Measurements from ENCODE around the gene KRT79. TPM values are rescaled to one million over a fixed set of nuclear protein-coding genes. Genes with fewer than 3 reads are reported as not detected.

Gene KRT79
- total and polyA plus RNA-seq, 8 donors = 0.15 TPM; not detected in 7

DNA sequence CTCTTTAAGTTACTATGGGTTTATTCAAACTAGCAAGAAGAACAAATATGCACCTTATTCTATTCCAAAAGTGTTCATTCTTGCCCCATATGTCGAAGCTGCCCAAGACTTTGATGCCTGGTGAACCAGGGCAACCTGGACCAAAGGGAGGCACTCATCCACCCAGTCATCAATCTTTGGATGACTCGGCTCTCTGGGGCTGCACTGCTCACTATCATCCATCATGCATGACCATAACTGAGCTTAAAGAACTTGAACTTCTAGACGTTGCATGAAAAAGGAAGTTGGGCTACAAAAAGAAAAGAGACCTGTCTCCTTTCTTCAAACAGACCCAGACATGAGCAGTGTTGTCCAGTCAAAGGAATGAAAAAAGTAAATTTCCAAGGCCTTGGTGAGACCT, 21.4 kb downstream of the KRT79 start:
- DNase-seq = no peak
- H3K27ac ChIP-seq = no peak overlapping the region
- intact Hi-C loops (cut with DNase I; ENCODE audit: low total_unique reads) = no loop called here
- H3K4me1 ChIP-seq = peaks cover 0 to 12% (median 7%) of the 10 kb centered on the region in 4 donors
- TF ChIP-seq POLR2A (IDR thresholded peaks at IDR 0.05) (no peak), EP300 (IDR thresholded peaks at IDR 0.05) (no peak), POLR2AphosphoS5 (IDR thresholded peaks at IDR 0.05) (no peak)
- TF ChIP-seq, protein P1, sequence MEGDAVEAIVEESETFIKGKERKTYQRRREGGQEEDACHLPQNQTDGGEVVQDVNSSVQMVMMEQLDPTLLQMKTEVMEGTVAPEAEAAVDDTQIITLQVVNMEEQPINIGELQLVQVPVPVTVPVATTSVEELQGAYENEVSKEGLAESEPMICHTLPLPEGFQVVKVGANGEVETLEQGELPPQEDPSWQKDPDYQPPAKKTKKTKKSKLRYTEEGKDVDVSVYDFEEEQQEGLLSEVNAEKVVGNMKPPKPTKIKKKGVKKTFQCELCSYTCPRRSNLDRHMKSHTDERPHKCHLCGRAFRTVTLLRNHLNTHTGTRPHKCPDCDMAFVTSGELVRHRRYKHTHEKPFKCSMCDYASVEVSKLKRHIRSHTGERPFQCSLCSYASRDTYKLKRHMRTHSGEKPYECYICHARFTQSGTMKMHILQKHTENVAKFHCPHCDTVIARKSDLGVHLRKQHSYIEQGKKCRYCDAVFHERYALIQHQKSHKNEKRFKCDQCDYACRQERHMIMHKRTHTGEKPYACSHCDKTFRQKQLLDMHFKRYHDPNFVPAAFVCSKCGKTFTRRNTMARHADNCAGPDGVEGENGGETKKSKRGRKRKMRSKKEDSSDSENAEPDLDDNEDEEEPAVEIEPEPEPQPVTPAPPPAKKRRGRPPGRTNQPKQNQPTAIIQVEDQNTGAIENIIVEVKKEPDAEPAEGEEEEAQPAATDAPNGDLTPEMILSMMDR (IDR thresholded peaks at IDR 0.05) = no peak
- no peaks in the 10 kb centered on the region for H3K9me3 ChIP-seq
- H3K4me3 ChIP-seq = no peak overlapping the region
- H3K36me3 ChIP-seq = no peaks in the 10 kb centered on the region
- 59 to 74% (median 70%) methylated on average over 3 of the region's 3 CpGs for WGBS, 5 donors
- H3K27me3 ChIP-seq = peaks cover 0 to 18% (median 0%) of the 10 kb centered on the region in 3 donors

DNA sequence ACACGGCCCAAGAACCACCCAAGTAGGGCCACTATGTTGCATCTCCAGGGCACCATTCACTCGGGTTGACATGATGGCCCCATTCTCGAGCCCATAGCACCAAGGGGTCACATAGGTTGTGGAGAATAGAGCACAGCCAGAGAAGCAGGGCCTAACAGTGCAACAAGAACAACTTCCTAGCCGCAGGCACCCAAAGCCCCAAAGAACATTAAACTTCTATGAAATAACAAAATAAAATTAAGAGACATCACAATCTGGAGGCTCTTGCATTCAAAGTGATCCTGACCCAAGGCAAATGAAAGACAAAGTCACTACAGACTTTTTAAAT, 22.1 kb downstream of the KRT79 start:
- WGBS, 5 donors = 66 to 83% (median 76%) methylated on average over 4 of the region's 4 CpGs
- Histone ChIP-seq H3K27ac (no peak overlapping the region), H3K27me3 (peaks cover 0 to 14% (median 0%) of the 10 kb centered on the region in 3 donors), H3K9me3 (no peaks in the 10 kb centered on the region), H3K36me3 (no peaks in the 10 kb centered on the region), H3K4me3 (no peak overlapping the region), H3K4me1 (peaks cover 0 to 12% (median 7%) of the 10 kb centered on the region in 4 donors)
- TF ChIP-seq EP300 (IDR thresholded peaks at IDR 0.05) = no peak
- intact Hi-C loops (cut with DNase I; ENCODE audit: low total_unique reads) = no loop called here
- no peak for DNase-seq

DNA sequence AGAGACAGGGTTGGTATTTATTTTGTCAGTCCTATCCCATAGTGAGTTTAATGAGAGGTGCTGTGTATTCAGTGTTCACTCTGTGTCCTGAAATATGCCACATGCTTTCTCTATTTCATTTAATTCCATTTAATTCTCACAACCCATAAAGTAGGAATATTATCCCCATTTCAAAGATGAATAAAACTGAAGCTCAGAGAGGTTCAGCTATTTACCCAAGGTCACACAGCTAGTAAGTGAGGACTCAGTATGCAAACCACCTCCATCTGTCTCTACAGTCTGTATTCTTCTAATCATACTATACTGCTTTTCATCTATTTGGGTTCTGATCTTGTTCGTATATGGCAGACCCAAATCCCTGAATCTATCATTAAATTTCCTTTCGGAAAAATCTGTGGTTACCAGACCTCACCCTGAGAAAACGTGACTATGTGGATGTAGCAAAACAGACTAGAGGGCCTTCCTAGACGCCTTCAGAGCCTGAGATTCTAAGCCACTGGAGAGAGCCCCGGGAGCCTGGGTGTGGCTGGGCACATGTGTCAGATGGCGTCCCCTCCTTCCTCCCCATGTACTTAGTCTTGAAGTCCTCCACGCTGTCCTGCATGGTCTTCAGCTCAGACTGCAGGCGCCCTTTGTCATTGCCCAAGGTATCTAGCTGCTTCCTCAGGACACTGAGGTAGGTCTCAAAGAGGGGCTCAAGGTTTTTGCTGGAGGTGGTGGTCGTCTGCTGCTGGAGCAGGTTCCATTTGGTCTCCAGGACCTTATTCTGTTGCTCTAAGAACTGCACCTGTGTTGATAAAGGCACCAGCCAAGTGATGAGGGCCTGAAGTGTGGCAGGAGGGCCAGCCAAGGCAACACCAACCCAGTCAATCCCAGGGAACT, 22.7 kb downstream of the KRT79 start:
- WGBS, 5 donors = 86 to 92% (median 89%) methylated on average over 8 to 9 of the region's 9 CpGs
- Histone ChIP-seq H3K4me1 (peaks cover 0 to 12% (median 7%) of the 10 kb centered on the region in 4 donors), H3K27ac (no peak overlapping the region), H3K36me3 (no peaks in the 10 kb centered on the region), H3K9me3 (no peaks in the 10 kb centered on the region), H3K4me3 (no peak overlapping the region), H3K27me3 (peaks cover 0 to 10% (median 0%) of the 10 kb centered on the region in 3 donors)
- TF ChIP-seq POLR2A (IDR thresholded peaks at IDR 0.05) (no peak), POLR2AphosphoS5 (IDR thresholded peaks at IDR 0.05) (no peak), EP300 (IDR thresholded peaks at IDR 0.05) (no peak)
- TF ChIP-seq, protein P1 (IDR thresholded peaks at IDR 0.05) = no peak
- no peak for DNase-seq
- intact Hi-C loops (cut with DNase I; ENCODE audit: low total_unique reads) = no loop called here

DNA sequence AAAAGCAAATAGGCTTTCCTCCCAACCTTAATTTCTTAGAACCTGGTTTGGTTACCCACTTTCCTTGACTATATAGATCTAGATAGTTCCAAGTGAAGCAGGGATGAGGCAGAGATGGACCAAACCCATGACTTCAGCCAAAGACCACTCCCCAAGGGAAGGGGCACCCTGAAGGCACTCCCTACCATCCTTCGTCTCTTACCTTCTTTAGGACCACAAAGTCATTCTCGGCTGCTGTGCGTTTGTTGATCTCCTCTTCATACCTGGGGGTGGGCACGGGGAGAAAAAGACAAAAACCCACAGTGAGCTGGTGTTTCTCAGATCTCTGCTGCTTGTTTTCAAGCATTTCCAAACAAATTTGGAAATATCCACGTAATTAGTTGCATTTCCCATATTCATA, 23.6 kb downstream of the KRT79 start:
- 70 to 87% (median 76%) methylated on average over 5 of the region's 5 CpGs for WGBS, 5 donors
- intact Hi-C loops (cut with DNase I; ENCODE audit: low total_unique reads) = no loop called here

More for the DNA sequence above, 23.6 kb downstream of the KRT79 start:
- no peaks in the 10 kb centered on the region for H3K9me3 ChIP-seq
- H3K4me1 ChIP-seq = peaks cover 0 to 12% (median 7%) of the 10 kb centered on the region in 4 donors
- TF ChIP-seq POLR2A (IDR thresholded peaks at IDR 0.05) (no peak), POLR2AphosphoS5 (IDR thresholded peaks at IDR 0.05) (no peak), EP300 (IDR thresholded peaks at IDR 0.05) (no peak)
- TF ChIP-seq, protein P1 (IDR thresholded peaks at IDR 0.05) = no peak
- no peaks in the 10 kb centered on the region for H3K36me3 ChIP-seq
- DNase-seq = no peak
- no peak overlapping the region for H3K27ac ChIP-seq
- H3K27me3 ChIP-seq = peaks cover 0 to 10% (median 0%) of the 10 kb centered on the region in 3 donors
- no peak overlapping the region for H3K4me3 ChIP-seq

All from stomach (tissue), 9 donors.